ENCODE results near the gene RIMBP2. TPM values are rescaled to one million over a fixed set of nuclear protein-coding genes. Genes with fewer than 3 reads are reported as not detected.

The RIMBP2 gene
- total RNA-seq, 5 donors from 2014 or later (not counting 1 experiment from before 2014, with no cell fraction given), result 0.10 to 0.38 TPM; not detected in 3

DNA sequence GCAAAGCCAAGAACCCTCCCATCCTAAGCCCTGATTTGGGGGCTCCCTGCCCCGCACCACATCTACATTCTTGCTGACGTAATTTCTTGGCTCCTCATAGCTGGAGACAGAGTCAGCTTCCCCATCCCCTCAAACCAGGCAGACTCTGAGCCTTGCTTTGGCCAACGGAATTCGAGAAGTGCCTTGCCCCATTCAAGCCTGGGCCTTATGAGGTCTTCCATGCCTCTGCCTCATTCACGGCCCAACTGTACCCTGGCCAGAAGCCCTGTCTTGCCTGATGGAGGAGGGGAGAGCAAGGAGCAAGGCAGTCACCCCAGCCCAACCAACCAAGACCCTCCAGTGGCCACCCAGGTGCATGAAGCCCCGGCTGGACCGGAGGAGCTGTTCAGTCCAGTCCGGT lies 214.3 kb downstream of the RIMBP2 start:
- CTCF ChIA-PET, result no interaction called here
- WGBS (ENCODE audit: insufficient coverage), result 82% methylated on average over 6 of the region's 8 CpGs
- H3K27me3 Mint-ChIP-seq, result peaks cover 0 to 4% of the 10 kb centered on the region in 2 donors

GRCh38 chr12:130500835-130501330 lies 215.2 kb downstream of the RIMBP2 start:
- ChIA-PET POLR2A (no interaction called here), CTCF (no interaction called here)
- peaks cover 0 to 5% (median 4%) of the 10 kb centered on the region in 3 donors for H3K9me3 Mint-ChIP-seq
- Histone ChIP-seq H3K9me3 (no peaks in the 10 kb centered on the region), H3K27me3 (replicated peaks in 1 of 2; ENCODE audit: control insufficient read depth in 2 of 2, extremely low read depth in 1 of 2, insufficient read depth in 2 of 2, low read length in 1 of 2) (peaks cover 0 to 11% of the 10 kb centered on the region in 2 experiments), H3K27ac (ENCODE audit: low read length) (no peak overlapping the region), H3K4me1 (ENCODE audit: control insufficient read depth in 1 of 2, extremely low read depth in 1 of 2, insufficient read depth in 2 of 2, low read length in 2 of 2) (no peaks in the 10 kb centered on the region), H3K36me3 (ENCODE audit: control insufficient read depth in 2 of 2, extremely low read depth in 1 of 2, insufficient read depth in 1 of 2, low read length in 1 of 2) (no peaks in the 10 kb centered on the region), H3K4me3 (ENCODE audit: control insufficient read depth in 1 of 2, extremely low read depth in 1 of 2, low read length in 1 of 2) (no peak overlapping the region)
- no peak for ATAC-seq (replicated peaks in 1 of 4)
- no peak overlapping the region for H3K4me3 Mint-ChIP-seq
- no peak overlapping the region for H3K27ac Mint-ChIP-seq
- H3K4me1 Mint-ChIP-seq, result no peaks in the 10 kb centered on the region
- H3K27me3 Mint-ChIP-seq, result peaks cover 0 to 4% of the 10 kb centered on the region in 2 donors
- WGBS (ENCODE audit: insufficient coverage), result 74% methylated on average over 13 of the region's 16 CpGs
- H3K36me3 Mint-ChIP-seq, result no peaks in the 10 kb centered on the region
- DNase-seq, result no peak

More for the DNA sequence above, 214.3 kb downstream of the RIMBP2 start:
- no peak overlapping the region for H3K4me3 ChIP-seq (ENCODE audit: control insufficient read depth in 1 of 2, extremely low read depth in 1 of 2, low read length in 1 of 2)
- no peaks in the 10 kb centered on the region for H3K36me3 Mint-ChIP-seq
- no peaks in the 10 kb centered on the region for H3K36me3 ChIP-seq (ENCODE audit: control insufficient read depth in 2 of 2, extremely low read depth in 1 of 2, insufficient read depth in 1 of 2, low read length in 1 of 2)
- POLR2A ChIA-PET, result no interaction called here
- H3K4me1 ChIP-seq (ENCODE audit: control insufficient read depth in 1 of 2, extremely low read depth in 1 of 2, insufficient read depth in 2 of 2, low read length in 2 of 2), result no peaks in the 10 kb centered on the region
- no peaks in the 10 kb centered on the region for H3K4me1 Mint-ChIP-seq
- H3K9me3 Mint-ChIP-seq, result peaks cover 0 to 5% (median 4%) of the 10 kb centered on the region in 3 donors
- no peaks in the 10 kb centered on the region for H3K9me3 ChIP-seq
- no peak for DNase-seq
- H3K4me3 Mint-ChIP-seq, result no peak overlapping the region
- no peak overlapping the region for H3K27ac ChIP-seq (ENCODE audit: low read length)
- H3K27me3 ChIP-seq (replicated peaks in 1 of 2; ENCODE audit: control insufficient read depth in 2 of 2, extremely low read depth in 1 of 2, insufficient read depth in 2 of 2, low read length in 1 of 2), result peaks cover 0 to 13% of the 10 kb centered on the region in 2 experiments
- no peak overlapping the region for H3K27ac Mint-ChIP-seq
- ATAC-seq (replicated peaks in 1 of 4), result no peak

DNA sequence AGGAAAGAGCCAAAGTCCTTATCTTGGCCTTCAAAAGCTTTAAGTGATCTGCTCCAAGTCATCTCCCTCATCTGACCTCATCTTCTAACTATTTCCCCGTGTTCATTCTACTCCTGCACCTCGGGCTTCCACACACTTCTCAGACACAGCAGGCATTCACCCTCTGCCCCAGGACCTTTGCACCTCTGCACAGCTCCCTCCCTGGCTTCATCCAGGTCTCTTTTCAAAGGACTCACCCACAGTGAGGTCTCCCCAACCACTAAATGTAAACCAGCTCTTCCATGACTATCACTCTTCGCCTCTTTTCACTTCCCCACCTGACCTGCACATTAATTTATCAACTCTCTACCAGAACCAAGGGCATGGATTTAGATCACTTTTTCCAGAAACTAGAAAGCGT lies 216.6 kb downstream of the RIMBP2 start:
- no peaks in the 10 kb centered on the region for H3K36me3 Mint-ChIP-seq
- Histone ChIP-seq H3K27ac (ENCODE audit: low read length) (no peak overlapping the region), H3K4me1 (ENCODE audit: control insufficient read depth in 1 of 2, extremely low read depth in 1 of 2, insufficient read depth in 2 of 2, low read length in 2 of 2) (no peaks in the 10 kb centered on the region), H3K36me3 (ENCODE audit: control insufficient read depth in 2 of 2, extremely low read depth in 1 of 2, insufficient read depth in 1 of 2, low read length in 1 of 2) (no peaks in the 10 kb centered on the region), H3K27me3 (replicated peaks in 1 of 2; ENCODE audit: control insufficient read depth in 2 of 2, extremely low read depth in 1 of 2, insufficient read depth in 2 of 2, low read length in 1 of 2) (peaks cover 0 to 9% of the 10 kb centered on the region in 2 experiments), H3K4me3 (ENCODE audit: control insufficient read depth in 1 of 2, extremely low read depth in 1 of 2, low read length in 1 of 2) (no peak overlapping the region), H3K9me3 (no peaks in the 10 kb centered on the region)
- 52% methylated on average over 3 of the region's 4 CpGs for WGBS (ENCODE audit: insufficient coverage)
- ATAC-seq (replicated peaks in 1 of 4) (no peak), DNase-seq (no peak)
- H3K4me1 Mint-ChIP-seq, result no peaks in the 10 kb centered on the region
- peaks cover 3 to 4% of the 10 kb centered on the region in 2 donors for H3K27me3 Mint-ChIP-seq
- H3K4me3 Mint-ChIP-seq, result no peak overlapping the region
- CTCF ChIA-PET, result no interaction called here
- POLR2A ChIA-PET, result no interaction called here
- H3K27ac Mint-ChIP-seq, result no peak overlapping the region
- H3K9me3 Mint-ChIP-seq, result peaks cover 0 to 5% (median 4%) of the 10 kb centered on the region in 3 donors

GRCh38 chr12:130498589-130499385 lies 217.3 kb downstream of the RIMBP2 start:
- WGBS (ENCODE audit: insufficient coverage), result 78% methylated on average over 5 of the region's 7 CpGs
- H3K27ac Mint-ChIP-seq, result no peak overlapping the region
- no peaks in the 10 kb centered on the region for H3K4me1 Mint-ChIP-seq
- DNase-seq (no peak), ATAC-seq (replicated peaks in 1 of 4) (no peak)
- Histone ChIP-seq H3K4me1 (ENCODE audit: control insufficient read depth in 1 of 2, extremely low read depth in 1 of 2, insufficient read depth in 2 of 2, low read length in 2 of 2) (no peaks in the 10 kb centered on the region), H3K9me3 (no peaks in the 10 kb centered on the region), H3K4me3 (ENCODE audit: control insufficient read depth in 1 of 2, extremely low read depth in 1 of 2, low read length in 1 of 2) (no peak overlapping the region), H3K27ac (ENCODE audit: low read length) (no peak overlapping the region), H3K36me3 (ENCODE audit: control insufficient read depth in 2 of 2, extremely low read depth in 1 of 2, insufficient read depth in 1 of 2, low read length in 1 of 2) (no peaks in the 10 kb centered on the region), H3K27me3 (replicated peaks in 1 of 2; ENCODE audit: control insufficient read depth in 2 of 2, extremely low read depth in 1 of 2, insufficient read depth in 2 of 2, low read length in 1 of 2) (peaks cover 0 to 5% of the 10 kb centered on the region in 2 experiments)
- peaks cover 0 to 5% (median 4%) of the 10 kb centered on the region in 3 donors for H3K9me3 Mint-ChIP-seq
- POLR2A ChIA-PET, result no interaction called here
- peaks cover 4 to 6% of the 10 kb centered on the region in 2 donors for H3K27me3 Mint-ChIP-seq
- H3K4me3 Mint-ChIP-seq, result no peak overlapping the region
- CTCF ChIA-PET, result no interaction called here
- H3K36me3 Mint-ChIP-seq, result no peaks in the 10 kb centered on the region

DNA sequence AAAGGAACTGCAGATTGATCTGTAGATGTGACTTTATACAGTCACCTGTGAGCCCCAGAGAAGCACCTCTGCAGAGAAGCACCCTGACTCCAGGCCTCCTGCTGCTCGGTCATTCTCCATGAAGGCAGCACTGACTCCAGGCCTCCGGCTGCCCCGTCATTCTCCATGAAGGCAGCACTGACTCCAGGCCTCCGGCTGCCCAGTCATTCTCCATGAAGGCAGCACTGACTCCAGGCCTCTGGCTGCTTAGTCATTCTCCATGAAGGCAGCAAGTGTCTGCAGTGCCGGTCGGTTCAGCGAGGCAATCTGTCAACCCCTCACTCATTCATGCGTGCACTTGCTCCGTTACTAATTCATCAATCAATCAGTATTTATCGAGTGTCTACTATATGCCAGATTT lies 218.1 kb downstream of the RIMBP2 start:
- Mint-ChIP-seq H3K9me3 (peaks cover 0 to 4% (median 0%) of the 10 kb centered on the region in 3 donors), H3K36me3 (no peaks in the 10 kb centered on the region), H3K27ac (no peak overlapping the region), H3K4me3 (no peak overlapping the region), H3K27me3 (peaks cover 0 to 6% of the 10 kb centered on the region in 2 donors), H3K4me1 (no peaks in the 10 kb centered on the region)
- 78% methylated on average over 7 of the region's 10 CpGs for WGBS (ENCODE audit: insufficient coverage)
- POLR2A ChIA-PET, result no interaction called here
- CTCF ChIA-PET, result no interaction called here
- Histone ChIP-seq H3K27ac (ENCODE audit: low read length) (no peak overlapping the region), H3K36me3 (ENCODE audit: control insufficient read depth in 2 of 2, extremely low read depth in 1 of 2, insufficient read depth in 1 of 2, low read length in 1 of 2) (no peaks in the 10 kb centered on the region), H3K27me3 (replicated peaks in 1 of 2; ENCODE audit: control insufficient read depth in 2 of 2, extremely low read depth in 1 of 2, insufficient read depth in 2 of 2, low read length in 1 of 2) (peaks cover 0 to 5% of the 10 kb centered on the region in 2 experiments), H3K4me3 (ENCODE audit: control insufficient read depth in 1 of 2, extremely low read depth in 1 of 2, low read length in 1 of 2) (no peak overlapping the region), H3K4me1 (ENCODE audit: control insufficient read depth in 1 of 2, extremely low read depth in 1 of 2, insufficient read depth in 2 of 2, low read length in 2 of 2) (no peaks in the 10 kb centered on the region), H3K9me3 (no peaks in the 10 kb centered on the region)
- DNase-seq (no peak), ATAC-seq (replicated peaks in 1 of 4) (no peak)

GRCh38 chr12:130497321-130497720 lies 218.8 kb downstream of the RIMBP2 start:
- ChIA-PET CTCF (no interaction called here), POLR2A (no interaction called here)
- Mint-ChIP-seq H3K27ac (no peak overlapping the region), H3K4me1 (no peaks in the 10 kb centered on the region), H3K36me3 (no peaks in the 10 kb centered on the region), H3K4me3 (no peak overlapping the region), H3K27me3 (peaks cover 0 to 6% of the 10 kb centered on the region in 2 donors), H3K9me3 (peaks cover 0 to 4% (median 0%) of the 10 kb centered on the region in 3 donors)
- no peaks in the 10 kb centered on the region for H3K4me1 ChIP-seq (ENCODE audit: control insufficient read depth in 1 of 2, extremely low read depth in 1 of 2, insufficient read depth in 2 of 2, low read length in 2 of 2)
- H3K27ac ChIP-seq (ENCODE audit: low read length), result no peak overlapping the region
- H3K36me3 ChIP-seq (ENCODE audit: control insufficient read depth in 2 of 2, extremely low read depth in 1 of 2, insufficient read depth in 1 of 2, low read length in 1 of 2), result no peaks in the 10 kb centered on the region
- 84% methylated on average over 6 of the region's 12 CpGs for WGBS (ENCODE audit: insufficient coverage)
- no peaks in the 10 kb centered on the region for H3K9me3 ChIP-seq
- DNase-seq (no peak), ATAC-seq (replicated peaks in 1 of 4) (no peak)
- peaks cover 0 to 5% of the 10 kb centered on the region in 2 experiments for H3K27me3 ChIP-seq (replicated peaks in 1 of 2; ENCODE audit: control insufficient read depth in 2 of 2, extremely low read depth in 1 of 2, insufficient read depth in 2 of 2, low read length in 1 of 2)
- no peak overlapping the region for H3K4me3 ChIP-seq (ENCODE audit: control insufficient read depth in 1 of 2, extremely low read depth in 1 of 2, low read length in 1 of 2)

All from T-cell (primary cell).